Gastrocnemius medialis (tissue), 4 donors: ENCODE data around the gene RIMBP2. TPM values are rescaled to one million over a fixed set of nuclear protein-coding genes. Genes with fewer than 3 reads are reported as not detected.

Experiments
- ATAC-seq, 2 donors: fragments of 150-250 bp; one replicate each; pipeline ENCODE4 v1.9.1; 2016
- DNase-seq, 2 donors: peaks; one replicate each; pipeline ENCODE4 v3.0.0-alpha.2; 2019
- H3K27ac ChIP-seq, 4 donors: fragments of 200-600 bp; sonication (generic); 1 replicate in 1 of 4; 2 replicates in 3 of 4; pipeline ENCODE4 v1.5.1; 2016 to 2018; ENCODE audit warnings: mild to moderate bottlenecking in 2 of 4, moderate library complexity in 1 of 4
- H3K27me3 ChIP-seq, 3 donors: fragments of 200-600 bp; sonication (generic) in 2 of 3; 1 replicate in 1 of 3; 2 replicates in 2 of 3; pipeline versions ENCODE4 v1.5.1 to v1.6.0; 2016 to 2019; ENCODE audit warnings: mild to moderate bottlenecking in 1 of 3, moderate library complexity in 1 of 3
- H3K36me3 ChIP-seq, 2 donors: fragments of 200-600 bp; sonication (generic) in 1 of 2; one replicate each; pipeline ENCODE4 v1.5.1; 2017 to 2018
- H3K4me1 ChIP-seq, 2 donors: fragments of 200-600 bp; sonication (generic) in 1 of 2; one replicate each; pipeline ENCODE4 v1.5.1; 2016 to 2017; ENCODE audit warnings: mild to moderate bottlenecking in 2 of 2
- H3K4me3 ChIP-seq, 4 donors: fragments of 200-600 bp; sonication (generic) in 3 of 4; 1 replicate in 1 of 4; 2 replicates in 3 of 4; pipeline ENCODE4 v1.5.1; 2016 to 2019; ENCODE audit warnings: mild to moderate bottlenecking in 2 of 4
- H3K9me3 ChIP-seq, 3 donors: fragments of 200-600 bp; sonication (generic) in 2 of 3; 1 replicate in 1 of 3; 2 replicates in 2 of 3; pipeline ENCODE4 v1.5.1; 2016 to 2019
- POLR2A ChIP-seq, 2 donors: fragments of 450-650 bp; IDR thresholded peaks; one replicate each; pipeline ENCODE4 v1.6.1; 2017; ENCODE audit warnings: antibody characterized with exemption in 2 of 2, mild to moderate bottlenecking in 2 of 2, moderate library complexity in 2 of 2
- in situ Hi-C, 4 donors: fragments of 200-750 bp; cut with MboI; loops; one replicate each; pipeline versions ENCODE4 v1.15.0 to v1.8.0; 2017; ENCODE audit warnings: low sequenced_read_pairs in 4 of 4
- intact Hi-C: fragments of 100-400 bp; cut with DNase I; formaldehyde crosslinking; loops from one replicate; pipeline ENCODE4 v1.15.1; 2023; ENCODE audit warnings: low total_unique reads
- total RNA-seq, 4 donors: library from RNA; depleted of rRNA; stranded (reverse); fragments of >200 nt; gene quantifications; one replicate each; pipeline versions ENCODE4 v1.1.0 to v1.2.3, GENCODE V29; 2016
- TF ChIP-seq, protein P1 (sequence below), 5 experiments: fragments of 450-650 bp in 3 of 5; fragments of 200-600 bp in 2 of 5; sonication (generic) in 2 of 5; IDR thresholded peaks in 4 of 5; conservative IDR thresholded peaks in 1 of 5; 1 replicate in 4 of 5; 2 replicates in 1 of 5; pipeline ENCODE4 v1.5.1; 2016 to 2019; ENCODE audit warnings: antibody characterized with exemption in 5 of 5, mild to moderate bottlenecking in 3 of 5, moderate library complexity in 3 of 5

The RIMBP2 gene
- total RNA-seq, 4 donors from 2014 or later, result 0.76 to 2.2 (median 1.2) TPM; not detected in 1

GRCh38 chr12:130429656-130430505 is 286.2 kb downstream of the RIMBP2 start:
- DNase-seq, result no peak
- Histone ChIP-seq H3K4me1 (no peaks in the 10 kb centered on the region), H3K27me3 (no peaks in the 10 kb centered on the region), H3K36me3 (no peaks in the 10 kb centered on the region), H3K4me3 (no peak overlapping the region), H3K9me3 (no peaks in the 10 kb centered on the region), H3K27ac (no peak overlapping the region)
- no peak for ATAC-seq
- in situ Hi-C loops, result no loop called here
- intact Hi-C loops, result no loop called here
- no peak for TF ChIP-seq POLR2A (IDR thresholded peaks at IDR 0.05)

DNA sequence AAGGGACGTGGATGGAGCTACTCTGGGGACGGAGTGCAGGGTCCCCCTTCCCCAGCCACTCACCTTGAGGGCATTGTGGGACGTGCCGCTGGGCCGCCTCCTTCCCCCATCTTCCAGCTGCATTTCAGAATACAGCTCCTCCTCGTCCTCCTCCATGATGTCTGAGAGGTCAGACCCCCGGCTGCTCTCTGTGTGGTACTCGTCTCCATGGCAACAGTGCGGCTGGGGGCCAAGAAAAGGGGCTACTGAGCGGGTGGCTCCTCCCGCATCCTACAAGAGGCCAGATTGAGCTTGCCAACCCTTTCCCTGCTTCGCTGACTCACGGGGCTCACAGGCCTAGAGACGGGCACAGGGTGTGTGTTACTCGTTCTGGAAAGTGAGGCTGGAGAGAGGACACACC is 288.0 kb downstream of the RIMBP2 start:
- TF ChIP-seq, protein P1, sequence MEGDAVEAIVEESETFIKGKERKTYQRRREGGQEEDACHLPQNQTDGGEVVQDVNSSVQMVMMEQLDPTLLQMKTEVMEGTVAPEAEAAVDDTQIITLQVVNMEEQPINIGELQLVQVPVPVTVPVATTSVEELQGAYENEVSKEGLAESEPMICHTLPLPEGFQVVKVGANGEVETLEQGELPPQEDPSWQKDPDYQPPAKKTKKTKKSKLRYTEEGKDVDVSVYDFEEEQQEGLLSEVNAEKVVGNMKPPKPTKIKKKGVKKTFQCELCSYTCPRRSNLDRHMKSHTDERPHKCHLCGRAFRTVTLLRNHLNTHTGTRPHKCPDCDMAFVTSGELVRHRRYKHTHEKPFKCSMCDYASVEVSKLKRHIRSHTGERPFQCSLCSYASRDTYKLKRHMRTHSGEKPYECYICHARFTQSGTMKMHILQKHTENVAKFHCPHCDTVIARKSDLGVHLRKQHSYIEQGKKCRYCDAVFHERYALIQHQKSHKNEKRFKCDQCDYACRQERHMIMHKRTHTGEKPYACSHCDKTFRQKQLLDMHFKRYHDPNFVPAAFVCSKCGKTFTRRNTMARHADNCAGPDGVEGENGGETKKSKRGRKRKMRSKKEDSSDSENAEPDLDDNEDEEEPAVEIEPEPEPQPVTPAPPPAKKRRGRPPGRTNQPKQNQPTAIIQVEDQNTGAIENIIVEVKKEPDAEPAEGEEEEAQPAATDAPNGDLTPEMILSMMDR (IDR thresholded peaks at IDR 0.05 in 4 of 5, conservative IDR thresholded peaks at IDR 0.05 in 1 of 5), result no peak
- TF ChIP-seq POLR2A (IDR thresholded peaks at IDR 0.05), result no peak
- no peak overlapping the region for H3K27ac ChIP-seq
- ATAC-seq (no peak), DNase-seq (no peak)
- H3K9me3 ChIP-seq, result no peaks in the 10 kb centered on the region
- no peaks in the 10 kb centered on the region for H3K27me3 ChIP-seq
- in situ Hi-C loops, result no loop called here
- no peak overlapping the region for H3K4me3 ChIP-seq
- intact Hi-C loops, result no loop called here
- H3K4me1 ChIP-seq, result no peaks in the 10 kb centered on the region
- no peaks in the 10 kb centered on the region for H3K36me3 ChIP-seq

DNA sequence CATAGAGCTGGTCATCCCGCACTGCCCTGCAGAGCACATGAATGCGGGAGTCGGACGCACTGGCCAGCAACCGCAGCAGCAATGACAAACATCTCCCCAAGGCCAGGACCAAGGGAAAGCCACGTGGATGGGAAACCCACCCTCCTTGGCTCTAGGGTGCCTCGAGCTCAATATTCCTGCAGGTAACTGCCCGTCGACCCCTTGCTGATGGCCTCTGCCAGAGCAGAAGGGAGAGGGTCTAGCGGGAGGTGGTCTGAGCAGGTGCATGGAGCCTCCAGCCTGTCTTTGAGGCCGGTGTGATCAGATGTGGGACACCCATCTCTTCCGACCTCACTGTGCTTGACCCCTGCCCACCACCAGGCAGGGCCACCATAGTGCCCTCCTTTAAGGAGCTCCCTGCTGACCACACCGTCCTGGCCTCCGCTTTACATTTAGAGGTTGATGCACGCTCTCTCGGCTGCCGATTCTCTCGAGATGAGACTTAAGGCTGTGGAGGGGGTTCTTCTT is 288.7 kb downstream of the RIMBP2 start:
- Histone ChIP-seq H3K4me3 (no peak overlapping the region), H3K36me3 (no peaks in the 10 kb centered on the region), H3K4me1 (no peaks in the 10 kb centered on the region), H3K9me3 (no peaks in the 10 kb centered on the region), H3K27me3 (no peaks in the 10 kb centered on the region), H3K27ac (no peak overlapping the region)
- TF ChIP-seq, protein P1 (IDR thresholded peaks at IDR 0.05 in 4 of 5, conservative IDR thresholded peaks at IDR 0.05 in 1 of 5), result no peak
- TF ChIP-seq POLR2A (IDR thresholded peaks at IDR 0.05), result no peak
- DNase-seq (no peak), ATAC-seq (no peak)
- intact Hi-C loops (no loop called here), in situ Hi-C loops (no loop called here)

DNA sequence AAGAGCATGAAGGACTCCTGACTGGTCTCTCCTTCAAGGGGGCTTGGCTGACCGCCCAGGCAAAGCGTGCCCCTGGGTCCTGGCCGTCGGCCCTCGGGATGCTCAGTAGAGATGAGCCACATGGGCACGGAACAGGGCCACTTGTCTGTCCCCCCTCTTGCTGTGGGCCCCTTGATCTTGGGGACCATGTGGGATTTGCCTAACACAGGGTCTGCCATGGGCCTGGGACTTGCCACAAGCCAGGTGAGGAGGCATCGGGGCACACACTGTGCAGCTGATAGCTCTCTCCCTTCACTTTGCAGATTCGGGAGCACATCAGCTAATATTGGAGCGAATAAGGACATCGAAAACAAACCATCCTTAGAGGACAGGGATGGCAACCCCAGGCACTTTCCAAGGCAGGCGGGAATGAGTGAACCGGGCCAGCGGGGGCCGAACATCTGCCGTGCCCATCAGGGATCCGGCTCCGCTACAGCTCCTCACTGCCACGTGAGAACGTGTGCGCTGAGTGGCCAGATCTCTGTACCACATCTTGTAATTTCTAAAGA is 290.3 kb downstream of the RIMBP2 start:
- no peak for DNase-seq
- intact Hi-C loops, result no loop called here
- no peaks in the 10 kb centered on the region for H3K9me3 ChIP-seq
- no peaks in the 10 kb centered on the region for H3K36me3 ChIP-seq
- no peak for ATAC-seq
- in situ Hi-C loops, result no loop called here
- no peak overlapping the region for H3K27ac ChIP-seq
- H3K27me3 ChIP-seq, result no peaks in the 10 kb centered on the region
- no peak for TF ChIP-seq POLR2A (IDR thresholded peaks at IDR 0.05)
- TF ChIP-seq, protein P1 (IDR thresholded peaks at IDR 0.05 in 4 of 5, conservative IDR thresholded peaks at IDR 0.05 in 1 of 5), result no peak
- H3K4me3 ChIP-seq, result no peak overlapping the region
- no peaks in the 10 kb centered on the region for H3K4me1 ChIP-seq

GRCh38 chr12:130424858-130425697 is 291.0 kb downstream of the RIMBP2 start:
- intact Hi-C loops, result no loop called here
- ATAC-seq (no peak), DNase-seq (no peak)
- Histone ChIP-seq H3K36me3 (no peaks in the 10 kb centered on the region), H3K9me3 (no peaks in the 10 kb centered on the region), H3K4me3 (no peak overlapping the region), H3K27ac (no peak overlapping the region), H3K4me1 (no peaks in the 10 kb centered on the region), H3K27me3 (no peaks in the 10 kb centered on the region)
- in situ Hi-C loops, result no loop called here
- TF ChIP-seq, protein P1 (IDR thresholded peaks at IDR 0.05 in 4 of 5, conservative IDR thresholded peaks at IDR 0.05 in 1 of 5), result no peak
- TF ChIP-seq POLR2A (IDR thresholded peaks at IDR 0.05), result no peak
